ENCODE measurements around the gene MEI1.

DNA sequence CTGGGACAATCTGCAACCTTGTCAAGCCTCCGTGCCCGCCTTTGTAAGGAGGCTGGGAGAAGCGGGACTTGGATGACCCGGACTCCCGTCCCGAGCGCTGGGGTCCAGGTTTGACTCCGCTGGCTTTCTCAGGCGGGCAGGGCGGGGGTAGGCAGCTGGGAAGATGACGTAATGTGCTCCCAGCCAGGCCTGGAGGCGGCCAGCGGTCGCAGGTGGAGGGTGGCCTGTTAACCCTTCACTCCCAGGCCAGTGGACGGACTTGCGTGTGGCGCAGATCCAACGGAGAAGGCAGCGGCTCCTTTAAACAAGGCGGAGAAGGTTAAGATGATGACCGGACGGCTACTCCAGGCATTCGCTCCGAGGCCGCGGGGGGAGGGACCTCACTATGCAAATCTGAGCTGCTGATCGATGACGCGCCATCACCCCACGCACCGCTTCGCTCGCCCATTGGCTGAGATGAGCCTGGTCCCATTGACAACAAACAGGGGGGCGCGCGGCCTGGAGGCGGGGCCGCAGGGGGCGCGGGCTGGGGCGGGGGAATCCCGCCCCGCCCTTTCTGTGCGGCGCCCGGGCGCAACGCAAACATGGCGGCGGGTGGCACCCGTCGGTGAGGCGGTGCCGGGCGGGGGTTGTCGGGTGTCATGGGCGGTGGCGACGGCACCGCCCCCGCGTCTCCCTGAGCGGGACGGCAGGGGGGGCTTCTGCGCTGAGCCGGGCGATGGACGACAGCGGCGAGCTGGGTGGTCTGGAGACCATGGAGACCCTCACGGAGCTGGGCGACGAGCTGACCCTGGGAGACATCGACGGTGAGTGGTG, 133.5 kb downstream of the MEI1 start, which contains the start of gene SREBF2:
- TF ChIP-seq, protein P1, sequence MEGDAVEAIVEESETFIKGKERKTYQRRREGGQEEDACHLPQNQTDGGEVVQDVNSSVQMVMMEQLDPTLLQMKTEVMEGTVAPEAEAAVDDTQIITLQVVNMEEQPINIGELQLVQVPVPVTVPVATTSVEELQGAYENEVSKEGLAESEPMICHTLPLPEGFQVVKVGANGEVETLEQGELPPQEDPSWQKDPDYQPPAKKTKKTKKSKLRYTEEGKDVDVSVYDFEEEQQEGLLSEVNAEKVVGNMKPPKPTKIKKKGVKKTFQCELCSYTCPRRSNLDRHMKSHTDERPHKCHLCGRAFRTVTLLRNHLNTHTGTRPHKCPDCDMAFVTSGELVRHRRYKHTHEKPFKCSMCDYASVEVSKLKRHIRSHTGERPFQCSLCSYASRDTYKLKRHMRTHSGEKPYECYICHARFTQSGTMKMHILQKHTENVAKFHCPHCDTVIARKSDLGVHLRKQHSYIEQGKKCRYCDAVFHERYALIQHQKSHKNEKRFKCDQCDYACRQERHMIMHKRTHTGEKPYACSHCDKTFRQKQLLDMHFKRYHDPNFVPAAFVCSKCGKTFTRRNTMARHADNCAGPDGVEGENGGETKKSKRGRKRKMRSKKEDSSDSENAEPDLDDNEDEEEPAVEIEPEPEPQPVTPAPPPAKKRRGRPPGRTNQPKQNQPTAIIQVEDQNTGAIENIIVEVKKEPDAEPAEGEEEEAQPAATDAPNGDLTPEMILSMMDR (IDR thresholded peaks at IDR 0.05; ENCODE audit: low read depth, low read length, poor library complexity, severe bottlenecking) = no peak
- TF ChIP-seq EZH2phosphoT487 (IDR thresholded peaks at IDR 0.05; ENCODE audit: borderline replicate concordance, low read length) = peak; percentile 78; the same call in 1 of the 2 replicates

Measured in DOHH2 (cell line).